ENCODE measurements around the gene GNAQ.

Gene GNAQ

GRCh38 chr9:78000221-78000620 is 31.4 kb downstream of the GNAQ start:
- no peak for DNase-seq

DNA sequence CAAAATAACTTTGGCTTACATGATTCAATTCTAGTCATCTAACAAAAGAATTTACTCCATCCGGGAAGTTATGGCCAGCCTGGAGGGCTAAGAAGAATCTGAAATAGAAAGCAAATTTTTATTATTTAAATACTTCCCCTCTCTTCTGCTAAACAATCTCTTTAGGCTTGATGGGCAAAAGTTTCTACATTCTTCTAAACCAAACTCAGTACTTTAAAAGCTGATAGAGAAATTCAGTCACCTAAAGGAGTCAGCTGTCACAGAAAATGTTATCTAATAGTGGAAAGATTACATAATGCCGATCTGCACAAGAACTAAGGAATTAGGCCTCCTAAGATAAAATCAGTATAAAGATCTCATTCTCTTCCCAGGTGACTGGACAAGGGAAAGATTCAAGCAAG is 32.4 kb downstream of the GNAQ start:
- no peak for DNase-seq

GRCh38 chr9:77997611-77998284 is 33.9 kb downstream of the GNAQ start:
- DNase-seq = no peak

DNA sequence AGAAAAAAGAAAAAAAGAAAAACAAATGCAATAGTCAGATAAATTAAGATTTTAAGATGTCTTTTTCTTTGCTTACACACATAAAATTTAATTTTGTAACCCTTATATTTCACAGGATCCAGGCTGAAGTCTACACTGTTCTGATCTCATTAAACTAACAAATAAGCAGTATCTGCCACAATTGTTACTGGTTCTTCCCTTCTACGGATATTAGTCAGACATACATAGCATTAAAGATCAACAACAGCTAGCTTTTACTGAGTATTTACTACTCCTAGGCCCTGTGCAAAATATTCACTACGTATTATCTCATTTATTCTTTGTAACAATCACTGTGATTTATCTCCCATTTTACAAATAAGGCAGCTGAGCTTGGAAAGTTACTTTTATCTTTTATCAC is 34.9 kb downstream of the GNAQ start:
- no peak for DNase-seq

DNA sequence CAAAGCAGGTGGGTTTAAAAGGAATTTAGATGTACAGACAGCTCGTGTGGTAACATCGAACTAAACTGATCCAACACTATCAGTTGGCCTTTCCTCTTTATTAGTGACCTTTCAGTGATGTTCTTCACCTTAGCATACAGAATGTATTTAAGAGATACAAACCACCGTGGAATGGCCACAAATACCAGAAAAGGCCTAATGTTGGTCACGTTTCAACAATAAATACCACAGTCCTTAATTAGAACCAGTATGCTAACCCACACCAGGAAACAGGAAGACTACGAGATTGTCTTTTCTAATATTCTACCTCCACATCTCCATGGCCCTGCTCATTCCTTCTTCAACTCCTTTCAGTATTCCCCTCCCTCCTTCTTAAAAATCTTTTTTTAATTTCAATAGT is 40.4 kb downstream of the GNAQ start:
- no peak for DNase-seq

GRCh38 chr9:77989909-77990308 is 41.7 kb downstream of the GNAQ start:
- DNase-seq = no peak

DNA sequence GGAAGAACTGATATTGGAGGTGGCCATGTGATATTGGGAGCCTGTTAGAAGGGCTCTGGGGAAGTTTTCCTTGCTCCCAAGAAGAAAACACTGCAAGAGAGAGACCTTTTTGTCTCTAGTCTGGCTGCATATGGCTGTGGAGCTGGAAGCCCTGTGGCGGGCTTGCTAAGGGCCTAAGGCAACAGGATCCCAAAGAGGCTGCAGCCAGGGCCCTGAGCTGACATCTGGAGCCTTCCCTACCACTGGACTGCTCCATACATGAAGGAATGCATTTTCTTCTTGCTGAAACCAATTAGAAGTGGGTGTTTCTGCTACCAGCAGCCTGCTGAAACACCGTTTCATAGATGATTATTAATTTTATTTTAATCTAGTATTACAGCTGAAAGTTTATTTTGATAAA is 42.2 kb downstream of the GNAQ start:
- DNase-seq = no peak

- no peak for DNase-seq
Measured at GRCh38 chr9:77988630-77989029, 43.0 kb downstream of the GNAQ start.

DNA sequence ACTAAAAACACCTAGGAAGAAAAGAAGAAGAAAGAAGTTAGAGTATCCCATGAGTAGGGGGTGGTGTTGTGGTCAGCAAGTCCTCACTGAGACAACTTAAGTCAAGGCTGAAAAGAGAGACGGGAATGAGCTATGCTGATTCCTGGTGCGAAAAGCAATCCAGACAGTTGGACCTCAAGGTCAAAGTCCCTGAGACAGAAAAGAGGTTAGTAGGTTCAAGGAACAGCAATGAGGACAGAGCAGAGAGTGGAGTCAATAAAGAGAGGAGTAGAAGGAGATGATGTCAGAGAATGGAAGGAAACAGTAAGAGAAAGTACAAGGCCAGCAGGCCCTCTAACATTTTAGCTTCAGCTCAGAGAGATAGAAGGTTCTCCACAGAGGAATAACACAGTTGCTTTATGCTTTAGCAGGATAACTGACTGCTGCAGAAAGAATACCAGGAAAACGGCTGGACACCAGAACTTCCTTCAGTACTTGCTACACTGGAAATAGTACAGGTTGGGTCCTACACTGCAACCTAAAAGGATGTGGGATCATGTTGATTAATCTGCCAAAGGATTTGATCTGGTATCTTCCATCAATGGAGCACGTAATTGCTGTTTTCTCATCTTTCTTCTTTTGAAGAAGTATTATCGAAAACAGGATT is 43.6 kb downstream of the GNAQ start:
- DNase-seq = no peak

GRCh38 chr9:77987081-77987656 is 44.4 kb downstream of the GNAQ start:
- DNase-seq = no peak

DNA sequence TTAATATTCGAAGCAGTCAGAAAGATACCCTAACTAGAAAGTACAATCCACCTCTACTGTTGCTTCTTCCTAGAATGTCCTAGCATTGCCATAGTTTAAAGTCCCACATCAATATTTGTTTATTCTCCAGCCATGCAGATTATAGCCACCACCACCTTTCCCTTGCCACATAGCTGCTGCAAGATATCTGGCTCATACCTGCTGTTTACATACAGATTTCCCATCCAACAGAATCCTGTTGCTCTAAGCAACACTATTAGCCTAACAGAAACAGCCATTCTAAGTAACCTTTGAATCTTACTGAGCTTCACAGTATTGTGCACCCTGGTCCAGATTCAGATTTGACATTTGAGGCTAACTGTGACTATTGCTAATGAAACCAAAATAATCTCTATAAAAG is 45.6 kb downstream of the GNAQ start:
- DNase-seq = no peak

- DNase-seq = no peak
Measured at GRCh38 chr9:77983320-77983662, 48.3 kb downstream of the GNAQ start.

DNA sequence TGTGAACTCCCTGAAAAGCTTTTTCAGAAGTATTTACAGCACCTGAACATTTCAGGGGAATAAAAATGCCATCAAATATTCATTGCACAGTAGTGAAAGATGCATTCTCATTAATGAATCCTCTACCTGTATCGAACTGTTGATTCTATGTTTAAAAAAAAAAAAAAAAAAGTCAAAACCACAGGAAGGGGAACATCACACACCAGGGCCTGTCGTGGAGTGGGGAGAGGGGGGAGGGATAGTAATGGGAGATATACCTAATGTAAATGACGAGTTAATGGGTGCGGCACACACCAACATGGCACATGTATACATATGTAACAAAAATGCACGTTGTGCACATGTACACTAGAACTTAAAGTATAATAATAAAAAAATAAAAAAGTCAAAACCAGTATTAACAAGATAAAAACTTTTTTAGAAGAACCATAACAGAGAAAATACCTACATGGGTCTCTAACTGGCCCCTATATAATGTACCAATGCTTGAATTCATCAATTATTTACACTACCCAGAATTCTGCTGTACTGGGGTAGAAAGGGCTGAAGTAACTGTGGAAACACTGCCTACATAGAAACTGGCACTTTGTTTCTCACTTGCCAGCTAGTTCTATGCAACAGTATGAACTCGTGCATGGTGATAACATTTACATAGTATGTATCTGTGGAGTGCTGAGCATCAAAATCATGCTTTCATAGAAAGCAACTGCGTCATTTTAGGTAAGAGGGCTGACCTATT is 48.9 kb downstream of the GNAQ start:
- no peak for DNase-seq

DNA sequence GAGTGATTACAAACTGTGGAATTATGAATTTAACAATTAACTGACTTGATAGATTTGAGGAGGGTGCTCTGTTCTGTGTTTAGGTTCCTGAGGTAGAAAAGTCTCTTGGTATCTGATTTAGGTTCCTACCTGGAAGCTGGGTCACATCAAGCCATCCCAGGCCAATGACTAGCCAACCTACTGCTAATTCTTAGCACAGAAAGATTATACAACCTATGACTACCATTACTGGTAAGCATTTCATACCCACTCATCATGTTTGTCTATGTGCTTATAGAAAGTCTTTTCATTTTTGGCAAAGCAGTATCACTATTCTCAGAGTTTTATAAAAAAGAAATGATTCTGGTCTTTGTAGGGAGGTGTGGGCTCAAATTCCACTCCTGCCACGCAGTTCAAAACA is 49.7 kb downstream of the GNAQ start:
- no peak for DNase-seq

GRCh38 chr9:77981332-77981731 is 50.3 kb downstream of the GNAQ start:
- no peak for DNase-seq

- DNase-seq = no peak
Measured at GRCh38 chr9:77980622-77981021, 51.0 kb downstream of the GNAQ start.

DNA sequence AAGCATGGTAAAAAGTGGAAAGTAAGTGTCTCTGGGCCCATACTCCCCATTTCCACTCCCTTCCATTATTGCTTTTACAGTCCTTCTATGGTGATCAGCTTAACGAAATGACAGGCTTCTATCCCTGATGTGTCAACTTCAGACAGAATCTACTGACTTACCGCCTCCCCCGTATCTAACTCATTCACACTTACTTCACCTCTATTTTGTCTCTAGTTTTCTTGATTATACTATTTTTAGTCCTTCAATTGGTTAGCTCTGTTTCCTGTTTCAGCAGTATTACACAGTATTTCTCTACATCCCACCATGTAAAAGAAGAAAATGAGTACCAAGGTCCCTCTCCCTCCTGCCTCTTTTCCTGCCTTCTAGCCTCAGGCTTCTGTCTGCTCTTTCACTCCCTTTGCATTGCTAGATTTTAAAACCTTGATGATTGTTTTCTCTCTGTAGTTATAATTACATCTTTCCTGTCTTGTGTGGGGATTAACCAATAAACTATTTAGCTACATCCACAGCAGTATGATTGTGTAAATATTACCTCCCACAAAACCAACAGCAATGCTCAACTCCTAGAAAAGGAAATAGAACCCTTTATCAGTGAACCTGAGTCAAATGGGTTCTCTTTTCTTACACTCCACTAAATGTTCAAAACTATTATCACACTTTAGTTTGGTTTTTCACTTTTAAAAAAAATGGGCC is 53.4 kb downstream of the GNAQ start:
- DNase-seq = no peak

DNA sequence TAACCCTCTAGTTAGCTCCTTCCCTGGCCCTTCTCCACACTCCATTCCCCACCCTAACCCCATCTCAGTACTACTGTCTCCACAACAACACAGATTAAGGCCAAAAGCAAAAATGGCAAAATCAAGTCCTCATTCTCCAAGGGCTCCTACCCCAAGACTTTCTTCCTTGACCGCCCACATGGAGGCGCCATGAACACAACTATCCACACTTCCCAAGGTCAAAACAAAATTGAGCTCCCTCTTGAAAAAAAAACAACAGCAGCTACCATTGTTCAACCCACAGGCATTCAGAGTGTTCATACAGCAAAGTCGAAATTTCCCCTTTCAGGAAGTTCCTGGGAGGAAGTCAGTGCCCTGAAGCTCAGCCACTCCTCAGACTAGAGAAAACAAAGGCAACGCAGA is 54.4 kb downstream of the GNAQ start:
- DNase-seq = peak; percentile 40

DNA sequence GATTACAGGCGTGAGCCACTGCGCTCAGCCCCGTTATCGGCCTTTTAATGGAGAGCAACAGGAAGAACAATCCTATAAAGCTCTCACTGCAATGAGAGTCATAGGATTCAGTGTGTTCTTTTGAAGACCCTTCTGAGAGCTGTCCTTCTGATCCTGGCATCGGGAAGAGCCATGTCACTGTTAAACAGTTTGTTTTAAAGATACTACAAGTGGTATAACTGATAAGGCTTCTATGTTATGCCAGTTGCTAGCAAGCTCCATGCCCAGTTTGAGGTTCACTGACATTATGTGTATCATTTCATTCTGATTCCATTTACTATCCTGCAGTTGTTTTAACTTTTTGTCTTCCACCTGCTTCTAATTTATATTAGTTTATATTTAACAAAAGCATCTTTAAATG is 55.8 kb downstream of the GNAQ start:
- DNase-seq = no peak

GRCh38 chr9:77975036-77975435 is 56.6 kb downstream of the GNAQ start:
- no peak for DNase-seq

- DNase-seq = no peak
Measured at GRCh38 chr9:77974434-77974833, 57.2 kb downstream of the GNAQ start.

- DNase-seq = no peak
Measured at GRCh38 chr9:77969083-77969482, 62.5 kb downstream of the GNAQ start.

GRCh38 chr9:77968506-77968905 is 63.1 kb downstream of the GNAQ start:
- DNase-seq = no peak

DNA sequence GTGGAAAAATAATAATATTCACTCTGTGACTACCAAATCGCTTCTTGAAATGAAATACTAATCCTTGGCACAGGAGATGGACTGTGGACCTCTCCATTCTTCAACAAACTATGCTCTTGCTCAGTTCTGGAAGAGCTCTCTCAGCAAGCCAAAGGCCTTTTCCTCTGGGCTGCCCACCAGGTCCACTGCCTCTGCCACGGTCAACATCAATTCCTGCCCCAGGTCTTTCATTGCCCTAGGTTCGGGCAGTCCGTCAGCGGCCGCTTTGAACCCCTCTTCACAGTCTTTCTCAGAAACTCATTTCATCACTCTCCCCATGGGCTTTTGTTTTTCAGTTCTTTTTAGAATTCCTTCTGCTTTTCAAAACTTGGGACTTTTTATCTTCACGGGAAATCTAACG is 64.9 kb downstream of the GNAQ start:
- no peak for DNase-seq
